K562 (cell line): ENCODE measurements around the gene PKHD1. TPM values are rescaled to one million over a fixed set of nuclear protein-coding genes. Genes with fewer than 3 reads are reported as not detected.

ENCODE experiments used
- ATAC-seq: fragments of 200-7000 bp; cut with Tn5 transposase; 3 replicates; pipeline ENCODE4 v1.9.1; 2020; ENCODE audit warnings: moderate library complexity
- BruUV-seq: library from RNA; stranded (reverse); fragments of 400-500 nt; replicated peaks from 2 replicates; lab custom pipeline; 2021; lab: Mats Ljungman, UMichigan
- CTCF ChIA-PET: fragments of 300-600 bp; formaldehyde crosslinking; extraction: SDS; loops from one replicate; lab custom pipeline; 2021; ENCODE audit warnings: low intra/inter-chr PET ratio; lab: Yijun Ruan, JAX
- POLR2A ChIA-PET: fragments of 300-600, 350-650 bp; sonication (Branson Sonifier 250); formaldehyde crosslinking; extraction: SDS; loops from one replicate; lab custom pipeline; 2021; ENCODE audit warnings: antibody characterized with exemption, inconsistent platforms; lab: Yijun Ruan, JAX
- DNase-seq, 4 experiments: peaks; one replicate each; pipeline versions ENCODE4 v3.0.0 to v3.0.0-alpha.2; 2011 to 2018; ENCODE audit warnings: low spot score in 3 of 4, mixed read lengths in 3 of 4; ENCODE audit errors: extremely low read depth in 1 of 4
- FAIRE-seq: peaks from 2 replicates; lab custom pipeline; 2011; peaks lifted over from hg19 to GRCh38; lab: Jason Lieb, UNC
- H2AFZ ChIP-seq: 2 replicates; pipeline ENCODE4 v1.6.0; 2011; ENCODE audit warnings: low read depth, low read length, control low read depth, inconsistent platforms
- H3K27ac ChIP-seq: fragments of 200-600 bp; 3 replicates; pipeline ENCODE4 v1.8.0; 2011; ENCODE audit warnings: low read depth, mild to moderate bottlenecking, control low read depth, inconsistent platforms, low read length, moderate library complexity, mixed read lengths; ENCODE audit errors: extremely low read depth
- H3K27me3 ChIP-seq, 2 experiments: fragments of 300-600 bp in 1 of 2; 2 replicates in 1 of 2; 3 replicates in 1 of 2; pipeline versions ENCODE4 v1.6.0 to v1.8.0; 2011; ENCODE audit warnings: inconsistent platforms in 2 of 2, low read length in 2 of 2, mild to moderate bottlenecking in 1 of 2, mixed read lengths in 1 of 2, moderate library complexity in 1 of 2; ENCODE audit not compliant: control insufficient read depth in 2 of 2, insufficient read depth in 2 of 2
- H3K36me3 ChIP-seq: fragments of 300-600 bp; 3 replicates; pipeline ENCODE4 v1.8.0; 2011; ENCODE audit warnings: mild to moderate bottlenecking, low read length, inconsistent platforms; ENCODE audit not compliant: control insufficient read depth, insufficient read depth
- H3K4me1 ChIP-seq, 2 experiments: fragments of 200-600 bp in 1 of 2; replicated peaks in 1 of 2; 2 replicates in 1 of 2; 3 replicates in 1 of 2; pipeline versions ENCODE4 v1.5.1 to v1.8.0; 2011; ENCODE audit warnings: inconsistent platforms in 2 of 2, low read length in 2 of 2, mild to moderate bottlenecking in 1 of 2, mixed read lengths in 1 of 2, moderate library complexity in 1 of 2; ENCODE audit not compliant: control insufficient read depth in 2 of 2, insufficient read depth in 2 of 2
- H3K4me2 ChIP-seq: 2 replicates; pipeline ENCODE4 v1.6.1; 2011; ENCODE audit warnings: low read length, control low read depth, inconsistent platforms, mixed read lengths; ENCODE audit not compliant: insufficient read depth
- H3K4me3 ChIP-seq: fragments of 200-600 bp; sonication (generic), shearing (Covaris generic); 2 replicates; pipeline ENCODE4 v1.5.1; 2016; ENCODE audit warnings: control low read depth, inconsistent platforms
- H3K79me2 ChIP-seq: fragments of 200-600 bp; 3 replicates; pipeline ENCODE4 v1.8.0; 2011; ENCODE audit warnings: low read length, inconsistent platforms; ENCODE audit not compliant: control insufficient read depth, insufficient read depth
- H3K9ac ChIP-seq, 2 experiments: 2 replicates each; pipeline versions ENCODE4 v1.6.0 to v1.6.1; 2011; ENCODE audit warnings: low read depth in 2 of 2, low read length in 2 of 2, control low read depth in 1 of 2, inconsistent platforms in 1 of 2, mild to moderate bottlenecking in 1 of 2, mixed read lengths in 1 of 2; ENCODE audit not compliant: insufficient read depth in 1 of 2
- H3K9me1 ChIP-seq: one replicate; pipeline ENCODE4 v1.6.0; 2011; ENCODE audit warnings: inconsistent platforms, mild to moderate bottlenecking, low read length, moderate library complexity; ENCODE audit not compliant: control insufficient read depth, insufficient read depth
- H3K9me3 ChIP-seq: replicated peaks from 2 replicates; pipeline ENCODE4 v1.5.1; 2011; ENCODE audit warnings: low read depth, low read length, inconsistent platforms; ENCODE audit not compliant: control insufficient read depth, insufficient read depth
- H4K20me1 ChIP-seq: replicated peaks from 2 replicates; pipeline ENCODE4 v1.6.1; 2011; ENCODE audit warnings: low read length, inconsistent platforms, mixed read lengths; ENCODE audit not compliant: control insufficient read depth, insufficient read depth
- KLF1 ChIP-seq: fragments of 450-650 bp; IDR thresholded peaks from 2 replicates; pipeline ENCODE4 v1.6.1; 2016; ENCODE audit warnings: missing genetic modification characterization, missing compliant biosample characterization
- RBM15 ChIP-seq: fragments of 200-400 bp; formaldehyde crosslinking; IDR thresholded peaks from 2 replicates; pipeline ENCODE4 v1.6.1; 2018; ENCODE audit warnings: mild to moderate bottlenecking, low read length, moderate library complexity; ENCODE audit not compliant: insufficient read depth
- ZNF23 ChIP-seq: fragments of 250-450 bp; sonication (Bioruptor Pico); IDR thresholded peaks from 2 replicates; pipeline ENCODE4 v1.4.0; 2020; ENCODE audit warnings: mild to moderate bottlenecking
- WGBS: fragments of 100-300 bp; shearing (Covaris generic); methylation state at CpG from one replicate; pipeline ENCODE4 v1.1.6; 2016; ENCODE audit warnings: low coverage, mixed read lengths; ENCODE audit not compliant: insufficient coverage; ENCODE audit errors: missing lambda C conversion rate; 5-methylcytosine and 5-hydroxymethylcytosine counted together
- in situ Hi-C: fragments of 300-500 bp; cut with MboI; formaldehyde crosslinking; loops from 4 replicates; pipeline ENCODE4 v1.15.0; 2018; ENCODE audit warnings: inconsistent platforms, mixed read lengths
- intact Hi-C: fragments of 100-400 bp; cut with micrococcal nuclease; formaldehyde crosslinking; loops from 2 replicates; pipeline ENCODE4 v1.14.2; 2022
- polyA plus RNA-seq, 8 experiments: library from polyadenylated mRNA; depleted of rRNA in 4 of 8; stranded (reverse) in 5 of 8; unstranded in 3 of 8; fragments of >200 nt; fragmentation: Nextera tagmentation in 2 of 8; fragmentation: Illumina TruSeq in 1 of 8; extraction: Ambion mirVana in 2 of 8; extraction: Trizol in 1 of 8; gene quantifications; 2 replicates each; pipeline versions ENCODE4 v1.2.1 to v1.2.3, GENCODE V29; 2011 to 2014; ENCODE audit warnings: inconsistent platforms in 1 of 8, missing spikeins in 1 of 8
- total RNA-seq, 7 experiments: library from RNA; depleted of rRNA in 6 of 7; stranded (reverse); fragments of >200 nt in 6 of 7; fragmentation: Illumina TruSeq in 2 of 7; extraction: Trizol in 2 of 7; gene quantifications; 2 replicates each; pipeline versions ENCODE4 v1.2.1 to v1.2.3, GENCODE V29; 2011 to 2021; ENCODE audit warnings: low replicate concordance in 1 of 7
- TF ChIP-seq, protein P1 (sequence below), 3 experiments: IDR thresholded peaks in 2 of 3; conservative IDR thresholded peaks in 1 of 3; 2 replicates each; pipeline ENCODE4 v1.5.1; 2011 to 2012; ENCODE audit warnings: low read length in 3 of 3, mild to moderate bottlenecking in 3 of 3, control low read depth in 2 of 3, improper control_type of control experiment in 1 of 3, inconsistent platforms in 1 of 3, low read depth in 1 of 3, mixed read lengths in 1 of 3, moderate library complexity in 1 of 3; ENCODE audit not compliant: insufficient read depth in 2 of 3
- TF ChIP-seq, protein P2 (sequence below), 2 experiments: IDR thresholded peaks; 2 replicates each; pipeline ENCODE4 v1.6.1; 2012; ENCODE audit warnings: improper control_type of control experiment in 2 of 2, low read depth in 2 of 2, low read length in 2 of 2, borderline replicate concordance in 1 of 2
- TF ChIP-seq, protein P3 (sequence below): fragments of 250-450 bp; sonication (Bioruptor Pico); IDR thresholded peaks from 2 replicates; pipeline ENCODE4 v1.5.0; 2021; ENCODE audit warnings: mild to moderate bottlenecking, moderate library complexity

The PKHD1 gene
- total and polyA plus RNA-seq, 9 of the 15 experiments (the other 6 are each of a cell fraction or from before 2014, with no cell fraction given), result 0.01 to 0.04 (median 0.01) TPM; not detected in 6

DNA sequence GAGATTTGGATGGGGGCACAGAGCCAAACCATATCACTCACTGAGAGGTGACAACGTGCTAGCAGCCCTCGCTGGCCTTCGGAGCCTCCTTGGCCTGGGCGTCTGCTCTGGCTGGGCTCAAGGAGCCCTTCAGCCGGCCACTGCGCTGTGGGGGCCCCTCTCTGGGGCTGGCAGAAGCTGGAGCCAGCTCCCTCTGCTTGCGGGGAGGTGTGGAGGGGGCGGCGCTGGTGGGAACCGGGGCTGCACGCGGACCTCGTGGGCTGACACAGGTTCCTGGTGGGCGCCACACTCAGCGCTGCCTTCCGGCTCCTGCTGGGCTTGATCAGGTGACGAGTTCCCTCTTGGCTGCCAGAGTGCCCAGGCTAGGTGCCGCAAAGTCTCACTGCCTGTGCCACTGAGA, 489.2 kb downstream of the PKHD1 start (continued):
- TF ChIP-seq, protein P1, sequence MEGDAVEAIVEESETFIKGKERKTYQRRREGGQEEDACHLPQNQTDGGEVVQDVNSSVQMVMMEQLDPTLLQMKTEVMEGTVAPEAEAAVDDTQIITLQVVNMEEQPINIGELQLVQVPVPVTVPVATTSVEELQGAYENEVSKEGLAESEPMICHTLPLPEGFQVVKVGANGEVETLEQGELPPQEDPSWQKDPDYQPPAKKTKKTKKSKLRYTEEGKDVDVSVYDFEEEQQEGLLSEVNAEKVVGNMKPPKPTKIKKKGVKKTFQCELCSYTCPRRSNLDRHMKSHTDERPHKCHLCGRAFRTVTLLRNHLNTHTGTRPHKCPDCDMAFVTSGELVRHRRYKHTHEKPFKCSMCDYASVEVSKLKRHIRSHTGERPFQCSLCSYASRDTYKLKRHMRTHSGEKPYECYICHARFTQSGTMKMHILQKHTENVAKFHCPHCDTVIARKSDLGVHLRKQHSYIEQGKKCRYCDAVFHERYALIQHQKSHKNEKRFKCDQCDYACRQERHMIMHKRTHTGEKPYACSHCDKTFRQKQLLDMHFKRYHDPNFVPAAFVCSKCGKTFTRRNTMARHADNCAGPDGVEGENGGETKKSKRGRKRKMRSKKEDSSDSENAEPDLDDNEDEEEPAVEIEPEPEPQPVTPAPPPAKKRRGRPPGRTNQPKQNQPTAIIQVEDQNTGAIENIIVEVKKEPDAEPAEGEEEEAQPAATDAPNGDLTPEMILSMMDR (IDR thresholded peaks at IDR 0.05 in 2 of 3, conservative IDR thresholded peaks at IDR 0.05 in 1 of 3; ENCODE audit: insufficient read depth in 2 of 3, low read depth in 1 of 3, low read length in 3 of 3), result no peak

DNA sequence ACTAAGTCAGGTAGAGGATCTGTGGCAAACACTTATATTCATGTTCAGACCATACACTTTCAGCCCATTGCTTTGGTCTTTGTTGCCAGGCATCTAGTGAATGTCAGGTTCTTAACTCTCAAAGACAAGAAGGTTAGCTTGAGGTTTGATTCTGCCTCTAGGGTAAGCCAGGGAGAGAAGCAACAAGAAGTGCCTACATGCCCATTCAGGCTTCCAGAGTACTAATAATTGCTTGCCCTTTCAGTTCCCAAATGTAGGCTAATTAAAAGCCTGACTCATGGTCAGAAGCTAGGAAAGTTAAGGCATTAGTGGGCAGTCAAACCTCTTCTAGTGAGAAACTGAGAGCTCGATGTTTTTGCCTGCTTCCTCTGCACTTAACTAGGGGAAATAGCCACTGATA, 492.4 kb downstream of the PKHD1 start:
- no peaks in the 10 kb centered on the region for H3K9me3 ChIP-seq
- no peak overlapping the region for H2AFZ ChIP-seq
- CTCF ChIA-PET, result no interaction called here
- H3K4me3 ChIP-seq, result no peak overlapping the region
- no peaks in the 10 kb centered on the region for H3K27me3 ChIP-seq
- TF ChIP-seq RBM15 (no peak), ZNF23 (CRISPR knock-in tag) (no peak), KLF1 (no peak)
- TF ChIP-seq, protein P2, sequence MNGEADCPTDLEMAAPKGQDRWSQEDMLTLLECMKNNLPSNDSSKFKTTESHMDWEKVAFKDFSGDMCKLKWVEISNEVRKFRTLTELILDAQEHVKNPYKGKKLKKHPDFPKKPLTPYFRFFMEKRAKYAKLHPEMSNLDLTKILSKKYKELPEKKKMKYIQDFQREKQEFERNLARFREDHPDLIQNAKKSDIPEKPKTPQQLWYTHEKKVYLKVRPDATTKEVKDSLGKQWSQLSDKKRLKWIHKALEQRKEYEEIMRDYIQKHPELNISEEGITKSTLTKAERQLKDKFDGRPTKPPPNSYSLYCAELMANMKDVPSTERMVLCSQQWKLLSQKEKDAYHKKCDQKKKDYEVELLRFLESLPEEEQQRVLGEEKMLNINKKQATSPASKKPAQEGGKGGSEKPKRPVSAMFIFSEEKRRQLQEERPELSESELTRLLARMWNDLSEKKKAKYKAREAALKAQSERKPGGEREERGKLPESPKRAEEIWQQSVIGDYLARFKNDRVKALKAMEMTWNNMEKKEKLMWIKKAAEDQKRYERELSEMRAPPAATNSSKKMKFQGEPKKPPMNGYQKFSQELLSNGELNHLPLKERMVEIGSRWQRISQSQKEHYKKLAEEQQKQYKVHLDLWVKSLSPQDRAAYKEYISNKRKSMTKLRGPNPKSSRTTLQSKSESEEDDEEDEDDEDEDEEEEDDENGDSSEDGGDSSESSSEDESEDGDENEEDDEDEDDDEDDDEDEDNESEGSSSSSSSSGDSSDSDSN (IDR thresholded peaks at IDR 0.05; ENCODE audit: borderline replicate concordance in 1 of 2, low read depth in 2 of 2, low read length in 2 of 2), result no peak
- TF ChIP-seq, protein P3, sequence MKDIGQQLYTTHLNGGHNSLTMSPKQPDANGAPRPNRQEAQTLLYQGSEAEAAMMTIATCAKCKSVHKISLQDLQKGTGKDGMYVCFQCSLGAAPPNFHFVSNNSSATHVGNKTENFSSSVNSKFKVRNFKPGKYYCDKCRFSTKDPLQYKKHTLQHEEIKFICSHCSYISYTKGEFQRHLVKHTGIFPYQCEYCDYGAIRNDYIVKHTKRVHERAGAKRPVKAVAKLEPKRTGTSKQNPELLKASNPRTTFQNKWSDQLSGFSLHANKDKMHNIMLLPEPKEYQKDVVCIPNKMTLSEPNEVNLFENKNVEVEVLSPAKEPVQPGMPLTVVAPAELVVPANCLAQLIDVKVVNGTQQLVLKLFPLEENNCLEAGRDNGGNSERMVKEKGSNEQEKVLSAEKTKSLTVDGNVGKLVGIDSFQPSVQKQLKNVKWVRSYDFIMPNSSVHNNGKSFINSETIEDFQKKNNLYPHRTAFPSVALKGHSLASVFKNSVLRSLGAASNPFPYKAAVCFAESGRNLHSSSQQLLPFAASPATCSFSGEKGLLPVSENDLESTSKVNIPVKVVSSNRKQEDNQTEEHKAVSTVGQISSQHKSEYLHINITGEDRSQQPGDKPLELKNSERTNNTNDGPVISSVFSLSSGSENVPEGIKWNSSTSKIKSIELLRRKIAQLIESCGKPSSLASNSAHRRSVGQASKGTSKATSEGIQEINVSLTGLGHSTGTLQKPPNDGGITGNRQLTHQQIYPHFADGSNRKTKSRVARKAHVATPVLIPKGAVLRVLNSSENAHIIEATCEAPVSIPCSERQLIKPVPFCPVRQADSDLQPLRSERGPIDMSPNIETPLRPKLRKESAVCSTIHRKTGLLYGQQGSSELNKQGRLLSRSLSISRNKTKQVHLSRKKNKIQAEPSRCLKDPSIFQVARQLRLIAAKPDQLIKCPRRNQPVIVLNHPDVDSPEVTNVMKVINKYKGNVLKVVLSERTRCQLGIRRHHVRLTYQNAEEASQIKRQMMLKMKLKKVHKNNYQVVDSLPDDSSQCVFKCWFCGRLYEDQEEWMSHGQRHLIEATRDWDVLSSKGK (CRISPR knock-in tag), result no peak
- no peak overlapping the region for H3K9ac ChIP-seq
- no peaks in the 10 kb centered on the region for H3K4me1 ChIP-seq
- intact Hi-C loops (no loop called here), in situ Hi-C loops (no loop called here)
- DNase-seq, result no peak
- no peak for FAIRE-seq
- no peaks in the 10 kb centered on the region for H3K9me1 ChIP-seq
- H4K20me1 ChIP-seq, result no peaks in the 10 kb centered on the region
- no peaks in the 10 kb centered on the region for H3K36me3 ChIP-seq
- no TSS peak for BruUV-seq
- 0% methylated on average over 1 of the region's 1 CpG for WGBS
- no peak for ATAC-seq
- no peak overlapping the region for H3K27ac ChIP-seq
- POLR2A ChIA-PET, result no interaction called here
- no peaks in the 10 kb centered on the region for H3K79me2 ChIP-seq
- no peak overlapping the region for H3K4me2 ChIP-seq
